GM18507 (cell line): ENCODE results near the gene FAM72A.
A peak's percentile ranks its signal among the peaks of the same experiment; 100 is the strongest.
"Not testable (repeated sequence)": the region's sequence is repeated elsewhere in the genome, so short reads cannot be mapped to it uniquely, and the experiment has no call there.

ENCODE experiments used
- DNase-seq: peaks from one replicate; pipeline ENCODE4 v3.0.0; 2011; ENCODE audit warnings: low read depth; ENCODE audit not compliant: insufficient read length; ENCODE audit errors: extremely low spot score
- FAIRE-seq: peaks from 2 replicates; lab custom pipeline; 2011; peaks lifted over from hg19 to GRCh38; lab: Jason Lieb, UNC

The FAM72A gene

GRCh38 chr1:206218765-206219164 lies 16.1 kb upstream of the FAM72A start:
- DNase-seq, FAIRE-seq: not testable (repeated sequence)

GRCh38 chr1:206218285-206218684 lies 15.6 kb upstream of the FAM72A start:
- not testable (repeated sequence) for FAIRE-seq, DNase-seq

- DNase-seq, FAIRE-seq: not testable (repeated sequence)
These were observed 13.2 kb upstream of the FAM72A start for GRCh38 chr1:206215600-206216392.

- FAIRE-seq, result not testable (repeated sequence)
These were observed 8.2 kb upstream of the FAM72A start for GRCh38 chr1:206210802-206211201.

GRCh38 chr1:206205569-206205968 lies 2.9 kb upstream of the FAM72A start:
- not testable (repeated sequence) for DNase-seq, FAIRE-seq

More at GRCh38 chr1:206210802-206211201, 8.2 kb upstream of the FAM72A start:
- DNase-seq, result not testable (repeated sequence)

GRCh38 chr1:206204871-206205270 lies 2.2 kb upstream of the FAM72A start:
- not testable (repeated sequence) for FAIRE-seq, DNase-seq

GRCh38 chr1:206204159-206204511 lies 1.5 kb upstream of the FAM72A start:
- not testable (repeated sequence) for FAIRE-seq

GRCh38 chr1:206203364-206204158 lies 922 bp upstream of the FAM72A start, which contains the start of gene SRGAP2:
TSS of gene SRGAP2 (plus strand) at chr1:206203541. CDS start at chr1:206205971, 2,430 bp downstream.
- peak; percentile 62 for FAIRE-seq
- not testable (repeated sequence) for DNase-seq

More at GRCh38 chr1:206204159-206204511, 1.5 kb upstream of the FAM72A start:
- not testable (repeated sequence) for DNase-seq

GRCh38 chr1:206196748-206197424 lies 5.8 kb downstream of the FAM72A start:
- not testable (repeated sequence) for DNase-seq, FAIRE-seq

GRCh38 chr1:206195182-206195581 lies 7.5 kb downstream of the FAM72A start:
- FAIRE-seq, DNase-seq: not testable (repeated sequence)

- not testable (repeated sequence) for DNase-seq, FAIRE-seq
These were observed 15.8 kb downstream of the FAM72A start for GRCh38 chr1:206186826-206187225.

GRCh38 chr1:206185778-206186177 lies 16.9 kb downstream of the FAM72A start:
- FAIRE-seq, DNase-seq: not testable (repeated sequence)

- not testable (repeated sequence) for DNase-seq, FAIRE-seq
These were observed 18.9 kb downstream of the FAM72A start for GRCh38 chr1:206183788-206184187.

- not testable (repeated sequence) for DNase-seq, FAIRE-seq
These were observed 20.0 kb downstream of the FAM72A start for GRCh38 chr1:206182368-206183317.

GRCh38 chr1:206179666-206180065 lies 23.0 kb downstream of the FAM72A start:
- FAIRE-seq, DNase-seq: not testable (repeated sequence)

- not testable (repeated sequence) for DNase-seq
These were observed 24.3 kb downstream of the FAM72A start for GRCh38 chr1:206178061-206178989.

GRCh38 chr1:206176114-206176502 lies 26.5 kb downstream of the FAM72A start:
- FAIRE-seq, DNase-seq: not testable (repeated sequence)

More at GRCh38 chr1:206178061-206178989, 24.3 kb downstream of the FAM72A start:
- FAIRE-seq, result not testable (repeated sequence)
